T-helper 17 cell (primary cell): ENCODE measurements around the gene CDH4. TPM values are rescaled to one million over a fixed set of nuclear protein-coding genes. Genes with fewer than 3 reads are reported as not detected.

ENCODE experiments used
- ATAC-seq: fragments of 150-1000 bp; cut with Tn5 transposase; 2 replicates; pipeline ENCODE4 v1.10.0; 2021; ENCODE audit warnings: mild to moderate bottlenecking, moderate library complexity
- DNase-seq, 3 donors: peaks; one replicate each; pipeline versions ENCODE4 v3.0.0 to v3.0.0-alpha.2; 2020 to 2021
- H3K9me3 ChIP-seq: one replicate; pipeline ENCODE4 v1.7.0; 2013; ENCODE audit warnings: low read length, mild to moderate bottlenecking; ENCODE audit not compliant: control insufficient read depth, poor library complexity, severe bottlenecking
- H3K27ac Mint-ChIP-seq: one replicate; pipeline ENCODE4 v1.8.0; 2022; ENCODE audit warnings: mild to moderate bottlenecking, moderate library complexity, mixed read lengths
- H3K27me3 Mint-ChIP-seq: one replicate; pipeline ENCODE4 v1.8.0; 2022; ENCODE audit warnings: mixed read lengths
- H3K36me3 Mint-ChIP-seq: one replicate; pipeline ENCODE4 v1.8.0; 2022; ENCODE audit warnings: low read depth, mixed read lengths
- H3K4me1 Mint-ChIP-seq: one replicate; pipeline ENCODE4 v1.8.0; 2022; ENCODE audit warnings: mild to moderate bottlenecking, mixed read lengths
- H3K4me3 Mint-ChIP-seq: one replicate; pipeline ENCODE4 v1.8.0; 2022; ENCODE audit warnings: mild to moderate bottlenecking, moderate library complexity, mixed read lengths
- total RNA-seq, 4 donors: library from RNA in 2 of 4; stranded (reverse) in 2 of 4; gene quantifications; one replicate each; pipeline ENCODE4 v1.2.3 and lab custom pipeline; 2022 to 2026

The CDH4 gene
- total RNA-seq, 2 donors from 2014 or later, result 0.55 to 0.67 TPM

- no peak for DNase-seq
- Mint-ChIP-seq H3K27ac (no peak overlapping the region), H3K36me3 (no peaks in the 10 kb centered on the region), H3K27me3 (no peaks in the 10 kb centered on the region), H3K4me1 (no peaks in the 10 kb centered on the region), H3K4me3 (no peak overlapping the region)
- no peaks in the 10 kb centered on the region for H3K9me3 ChIP-seq
- ATAC-seq, result no peak
These were observed 522.0 kb downstream of the CDH4 start for GRCh38 chr20:61773926-61774587.

GRCh38 chr20:61775423-61775822 lies 523.4 kb downstream of the CDH4 start:
- H3K9me3 ChIP-seq, result no peaks in the 10 kb centered on the region
- H3K4me1 Mint-ChIP-seq, result no peaks in the 10 kb centered on the region
- no peaks in the 10 kb centered on the region for H3K27me3 Mint-ChIP-seq
- no peaks in the 10 kb centered on the region for H3K36me3 Mint-ChIP-seq
- ATAC-seq (no peak), DNase-seq (no peak)
- no peak overlapping the region for H3K4me3 Mint-ChIP-seq
- no peak overlapping the region for H3K27ac Mint-ChIP-seq

- Mint-ChIP-seq H3K4me1 (no peaks in the 10 kb centered on the region), H3K27me3 (no peaks in the 10 kb centered on the region), H3K4me3 (no peak overlapping the region), H3K36me3 (no peaks in the 10 kb centered on the region), H3K27ac (no peak overlapping the region)
- DNase-seq (no peak), ATAC-seq (no peak)
- H3K9me3 ChIP-seq, result no peaks in the 10 kb centered on the region
These were observed 524.5 kb downstream of the CDH4 start for GRCh38 chr20:61776491-61777075.

- H3K4me3 Mint-ChIP-seq, result no peak overlapping the region
- H3K4me1 Mint-ChIP-seq, result no peaks in the 10 kb centered on the region
- H3K9me3 ChIP-seq, result no peaks in the 10 kb centered on the region
- H3K36me3 Mint-ChIP-seq, result no peaks in the 10 kb centered on the region
- ATAC-seq (no peak), DNase-seq (no peak)
- no peak overlapping the region for H3K27ac Mint-ChIP-seq
- H3K27me3 Mint-ChIP-seq, result no peaks in the 10 kb centered on the region
These were observed 525.9 kb downstream of the CDH4 start for GRCh38 chr20:61777773-61778494.

GRCh38 chr20:61778495-61778863 lies 526.4 kb downstream of the CDH4 start:
- H3K27ac Mint-ChIP-seq, result no peak overlapping the region
- no peaks in the 10 kb centered on the region for H3K27me3 Mint-ChIP-seq
- H3K36me3 Mint-ChIP-seq, result no peaks in the 10 kb centered on the region
- H3K9me3 ChIP-seq, result no peaks in the 10 kb centered on the region
- H3K4me3 Mint-ChIP-seq, result no peak overlapping the region
- ATAC-seq (no peak), DNase-seq (no peak)
- H3K4me1 Mint-ChIP-seq, result no peaks in the 10 kb centered on the region

GRCh38 chr20:61779176-61779965 lies 527.3 kb downstream of the CDH4 start:
- no peak overlapping the region for H3K27ac Mint-ChIP-seq

GRCh38 chr20:61780066-61780465 lies 528.0 kb downstream of the CDH4 start:
- no peaks in the 10 kb centered on the region for H3K36me3 Mint-ChIP-seq
- H3K27ac Mint-ChIP-seq, result no peak overlapping the region
- no peak for DNase-seq
- H3K4me1 Mint-ChIP-seq, result no peaks in the 10 kb centered on the region
- no peak overlapping the region for H3K4me3 Mint-ChIP-seq
- H3K27me3 Mint-ChIP-seq, result no peaks in the 10 kb centered on the region
- no peak for ATAC-seq
- H3K9me3 ChIP-seq, result no peaks in the 10 kb centered on the region

More at GRCh38 chr20:61779176-61779965, 527.3 kb downstream of the CDH4 start:
- Mint-ChIP-seq H3K4me1 (no peaks in the 10 kb centered on the region), H3K4me3 (no peak overlapping the region), H3K36me3 (no peaks in the 10 kb centered on the region), H3K27me3 (no peaks in the 10 kb centered on the region)
- ATAC-seq, result no peak
- H3K9me3 ChIP-seq, result no peaks in the 10 kb centered on the region
- no peak for DNase-seq

- Mint-ChIP-seq H3K36me3 (no peaks in the 10 kb centered on the region), H3K27ac (no peak overlapping the region), H3K27me3 (no peaks in the 10 kb centered on the region), H3K4me1 (no peaks in the 10 kb centered on the region), H3K4me3 (no peak overlapping the region)
- no peak for ATAC-seq
- DNase-seq, result no peak
- no peaks in the 10 kb centered on the region for H3K9me3 ChIP-seq
These were observed 532.9 kb downstream of the CDH4 start for GRCh38 chr20:61784801-61785566.

GRCh38 chr20:61785567-61785816 lies 533.4 kb downstream of the CDH4 start:
- DNase-seq (no peak), ATAC-seq (no peak)
- Mint-ChIP-seq H3K27ac (no peak overlapping the region), H3K4me3 (no peak overlapping the region), H3K36me3 (no peaks in the 10 kb centered on the region), H3K4me1 (no peaks in the 10 kb centered on the region), H3K27me3 (no peaks in the 10 kb centered on the region)
- no peaks in the 10 kb centered on the region for H3K9me3 ChIP-seq

- no peaks in the 10 kb centered on the region for H3K9me3 ChIP-seq
- H3K27ac Mint-ChIP-seq, result no peak overlapping the region
- DNase-seq, result no peak
- H3K4me3 Mint-ChIP-seq, result no peak overlapping the region
- no peaks in the 10 kb centered on the region for H3K36me3 Mint-ChIP-seq
- H3K4me1 Mint-ChIP-seq, result no peaks in the 10 kb centered on the region
- ATAC-seq, result no peak
- H3K27me3 Mint-ChIP-seq, result no peaks in the 10 kb centered on the region
These were observed 534.2 kb downstream of the CDH4 start for GRCh38 chr20:61786230-61786629.

- ATAC-seq (no peak), DNase-seq (no peak)
- no peaks in the 10 kb centered on the region for H3K36me3 Mint-ChIP-seq
- no peaks in the 10 kb centered on the region for H3K27me3 Mint-ChIP-seq
- no peak overlapping the region for H3K4me3 Mint-ChIP-seq
- H3K27ac Mint-ChIP-seq, result no peak overlapping the region
- no peaks in the 10 kb centered on the region for H3K9me3 ChIP-seq
- H3K4me1 Mint-ChIP-seq, result no peaks in the 10 kb centered on the region
These were observed 536.3 kb downstream of the CDH4 start for GRCh38 chr20:61788343-61788742.

GRCh38 chr20:61789329-61789728 lies 537.3 kb downstream of the CDH4 start:
- Mint-ChIP-seq H3K4me3 (no peak overlapping the region), H3K4me1 (no peaks in the 10 kb centered on the region), H3K27ac (no peak overlapping the region), H3K27me3 (no peaks in the 10 kb centered on the region), H3K36me3 (no peaks in the 10 kb centered on the region)
- H3K9me3 ChIP-seq, result no peaks in the 10 kb centered on the region
- DNase-seq (no peak), ATAC-seq (no peak)
